T-cell (primary cell): ENCODE measurements around the gene KDM1B. TPM values are rescaled to one million over a fixed set of nuclear protein-coding genes. Genes with fewer than 3 reads are reported as not detected.

ENCODE experiments used
- ATAC-seq, 4 experiments: fragments of 200-7000 bp in 3 of 4; fragments of 150-1000 bp in 1 of 4; cut with Tn5 transposase; replicated peaks in 1 of 4; 1 replicate in 3 of 4; 2 replicates in 1 of 4; pipeline ENCODE4 v1.10.0; 2021; ENCODE audit warnings: moderate library complexity in 3 of 4, mild to moderate bottlenecking in 2 of 4, moderate number of reproducible peaks in 1 of 4
- CTCF ChIA-PET, 2 donors: fragments of 300-600 bp; sonication (Branson Sonifier 250); formaldehyde crosslinking; loops; one replicate each; lab custom pipeline; 2022; ENCODE audit warnings: antibody characterized with exemption in 2 of 2; lab: Charles Lee
- POLR2A ChIA-PET, 2 donors: fragments of 300-600 bp; sonication (Branson Sonifier 250); formaldehyde crosslinking; loops; one replicate each; lab custom pipeline; 2022; ENCODE audit warnings: antibody characterized with exemption in 2 of 2; lab: Charles Lee
- DNase-seq, 35 experiments: peaks; one replicate each; pipeline versions ENCODE4 v3.0.0 to v3.0.0-alpha.2; 2013 to 2023
- H3K27ac ChIP-seq: one replicate; pipeline ENCODE4 v1.5.1; 2013; ENCODE audit warnings: low read length
- H3K27me3 ChIP-seq, 2 experiments: replicated peaks in 1 of 2; 1 replicate in 1 of 2; 2 replicates in 1 of 2; pipeline versions ENCODE4 v1.6.1 to v1.7.0; 2013; ENCODE audit warnings: low read length in 1 of 2, mixed read lengths in 1 of 2; ENCODE audit not compliant: control insufficient read depth in 2 of 2, insufficient read depth in 2 of 2; ENCODE audit errors: extremely low read depth in 1 of 2
- H3K36me3 ChIP-seq, 2 donors: 1 replicate in 1 of 2; 2 replicates in 1 of 2; pipeline versions ENCODE4 v1.6.1 to v1.7.0; 2013; ENCODE audit warnings: low read length in 1 of 2; ENCODE audit not compliant: control insufficient read depth in 2 of 2, insufficient read depth in 1 of 2; ENCODE audit errors: extremely low read depth in 1 of 2
- H3K4me1 ChIP-seq, 2 experiments: 1 replicate in 1 of 2; 2 replicates in 1 of 2; pipeline versions ENCODE4 v1.6.1 to v1.7.0; 2013; ENCODE audit warnings: low read length in 2 of 2, mixed read lengths in 1 of 2; ENCODE audit not compliant: insufficient read depth in 2 of 2, control insufficient read depth in 1 of 2; ENCODE audit errors: extremely low read depth in 1 of 2
- H3K4me3 ChIP-seq, 2 donors: 1 replicate in 1 of 2; 2 replicates in 1 of 2; pipeline versions ENCODE4 v1.5.1 to v1.7.0; 2013; ENCODE audit warnings: mild to moderate bottlenecking in 2 of 2, low read length in 1 of 2, moderate library complexity in 1 of 2; ENCODE audit not compliant: control insufficient read depth in 1 of 2; ENCODE audit errors: extremely low read depth in 1 of 2
- H3K9me3 ChIP-seq: 2 replicates; pipeline ENCODE4 v1.7.0; 2013
- H3K27ac Mint-ChIP-seq, 2 donors: one replicate each; pipeline ENCODE4 v1.8.0; 2020 to 2021; ENCODE audit warnings: mild to moderate bottlenecking in 2 of 2, mixed read lengths in 2 of 2
- H3K27me3 Mint-ChIP-seq, 2 donors: one replicate each; pipeline ENCODE4 v1.8.0; 2021 to 2022; ENCODE audit warnings: mixed read lengths in 2 of 2
- H3K36me3 Mint-ChIP-seq: one replicate; pipeline ENCODE4 v1.8.0; 2021; ENCODE audit warnings: mixed read lengths
- H3K4me1 Mint-ChIP-seq, 3 donors: one replicate each; pipeline ENCODE4 v1.8.0; 2020 to 2022; ENCODE audit warnings: mixed read lengths in 3 of 3, mild to moderate bottlenecking in 1 of 3
- H3K4me3 Mint-ChIP-seq, 3 donors: one replicate each; pipeline ENCODE4 v1.8.0; 2020 to 2022; ENCODE audit warnings: mild to moderate bottlenecking in 3 of 3, mixed read lengths in 3 of 3, moderate library complexity in 3 of 3
- H3K9me3 Mint-ChIP-seq, 3 donors: one replicate each; pipeline ENCODE4 v1.8.0; 2020 to 2022; ENCODE audit warnings: mixed read lengths in 3 of 3
- WGBS: methylation state at CpG from one replicate; pipeline ENCODE4 v1.1.5; 2013; ENCODE audit warnings: missing lambda C conversion rate; ENCODE audit not compliant: insufficient coverage; 5-methylcytosine and 5-hydroxymethylcytosine counted together
- total RNA-seq, 35 experiments: library from RNA in 6 of 35; stranded (reverse) in 6 of 35; fragments of 120-200 nt in 1 of 35; gene quantifications; one replicate each; pipeline versions ENCODE4 v1.2.1 to v1.2.4 and lab custom pipeline; 2013 to 2026

Gene KDM1B
- total RNA-seq, 5 donors from 2014 or later (not counting 1 experiment from before 2014, with no cell fraction given), result 9.0 to 10.7 (median 10.4) TPM

DNA sequence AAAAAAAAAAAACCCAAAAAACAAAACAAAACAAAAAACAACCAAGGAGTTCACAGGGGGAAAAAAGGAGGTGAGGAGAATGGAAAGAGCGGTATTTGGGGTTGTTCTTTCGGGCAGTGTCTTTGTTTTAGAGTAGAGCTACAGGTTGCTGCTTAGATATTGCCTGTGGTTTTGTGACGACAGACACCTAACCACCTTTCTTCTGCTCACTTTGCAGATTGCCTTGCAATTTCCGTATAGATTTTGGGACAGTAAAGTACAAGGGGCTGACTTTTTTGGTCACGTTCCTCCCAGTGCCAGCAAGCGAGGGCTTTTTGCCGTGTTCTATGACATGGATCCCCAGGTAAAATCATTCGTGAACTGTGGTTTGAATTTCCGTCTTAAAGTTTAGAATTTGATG lies 58.2 kb downstream of the KDM1B start:
- DNase-seq (peak in 8 of 35 experiments; percentile 1 to 42 (median 2)), ATAC-seq (peak in 3 of 4 experiments; percentile 45 to 68 (median 67))
- Histone ChIP-seq H3K9me3 (no peaks in the 10 kb centered on the region), H3K27me3 (no peaks in the 10 kb centered on the region), H3K36me3 (peaks cover 6 to 19% of the 10 kb centered on the region in 2 donors), H3K4me1 (peaks cover 0 to 3% of the 10 kb centered on the region in 2 experiments), H3K27ac (no peak overlapping the region), H3K4me3 (no peak overlapping the region)
- H3K4me3 Mint-ChIP-seq, result peak overlapping the region; percentile 28 to 64 (median 33)
- H3K27me3 Mint-ChIP-seq, result no peaks in the 10 kb centered on the region
- H3K36me3 Mint-ChIP-seq, result peaks cover 55% of the 10 kb centered on the region
- H3K9me3 Mint-ChIP-seq, result no peaks in the 10 kb centered on the region
- CTCF ChIA-PET, result interaction anchor here in 1 of 2 donors (0.6 kb wide), 1 partner anchor 55 kb away, joined by 3 read pairs; no protein-coding TSS in a partner anchor
- WGBS, result 90% methylated on average over 2 of the region's 9 CpGs
- peaks cover 7 to 31% (median 12%) of the 10 kb centered on the region in 3 donors for H3K4me1 Mint-ChIP-seq
- POLR2A ChIA-PET, result no interaction called here
- no peak overlapping the region for H3K27ac Mint-ChIP-seq

DNA sequence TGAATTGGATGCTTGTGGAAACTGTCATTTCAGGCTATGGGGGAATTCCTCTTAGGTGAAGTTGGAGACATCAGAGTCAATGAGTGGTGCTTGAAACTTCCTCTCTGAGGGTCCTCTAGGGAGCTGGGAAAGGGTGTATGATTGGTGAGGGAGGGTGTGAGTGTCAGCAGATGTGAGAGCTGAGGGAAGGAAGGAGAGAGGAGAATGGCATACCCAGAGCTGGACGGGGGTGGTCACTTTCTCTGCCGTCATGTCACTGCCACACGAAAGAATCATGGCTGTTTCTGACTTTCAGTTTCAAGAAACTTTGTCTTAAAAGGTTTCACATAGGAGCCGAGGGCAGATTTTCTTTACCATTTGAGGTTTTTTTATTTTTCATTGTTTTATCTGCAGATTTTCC lies 58.8 kb downstream of the KDM1B start:
- ChIA-PET CTCF (interaction anchor here in 1 of 2 donors (0.5 kb wide), 1 partner anchor 608 kb away, joined by 5 read pairs; no protein-coding TSS in a partner anchor), POLR2A (no interaction called here)
- H3K27me3 ChIP-seq, result no peaks in the 10 kb centered on the region
- H3K27ac ChIP-seq, result no peak overlapping the region
- 32% methylated on average over 3 of the region's 4 CpGs for WGBS
- peaks cover 6 to 19% of the 10 kb centered on the region in 2 donors for H3K36me3 ChIP-seq
- peaks cover 0 to 3% of the 10 kb centered on the region in 2 experiments for H3K4me1 ChIP-seq
- Mint-ChIP-seq H3K4me1 (peaks cover 7 to 31% (median 12%) of the 10 kb centered on the region in 3 donors), H3K36me3 (peaks cover 58% of the 10 kb centered on the region), H3K4me3 (peak overlapping the region; percentile 33 to 64 (median 57)), H3K27ac (peak overlapping the region; percentile 26 to 65), H3K9me3 (no peaks in the 10 kb centered on the region), H3K27me3 (no peaks in the 10 kb centered on the region)
- ATAC-seq (no peak), DNase-seq (no peak)
- no peak overlapping the region for H3K4me3 ChIP-seq
- H3K9me3 ChIP-seq, result no peaks in the 10 kb centered on the region

DNA sequence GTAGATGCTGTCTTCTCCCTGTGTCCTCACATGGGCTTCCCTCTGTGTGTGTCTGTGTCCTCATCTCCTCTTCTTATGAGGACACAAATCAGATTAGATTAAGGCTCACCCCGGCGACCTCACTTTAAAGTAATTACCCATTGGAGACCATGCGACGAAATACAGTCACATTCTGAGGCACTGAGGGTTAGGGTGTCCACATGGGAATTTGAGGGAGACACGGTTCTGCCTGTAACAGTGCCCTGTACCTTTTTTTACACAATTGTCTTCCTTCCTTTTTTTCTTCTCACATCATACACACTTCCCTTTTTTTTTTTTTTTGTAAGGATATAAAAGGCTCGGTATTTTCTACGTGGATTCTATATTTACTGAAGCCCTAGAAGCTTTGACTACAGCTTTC lies 60.2 kb downstream of the KDM1B start:
- no CpG with 5 or more reads among the region's 7 CpGs for WGBS
- Histone ChIP-seq H3K9me3 (no peaks in the 10 kb centered on the region), H3K36me3 (peaks cover 6 to 23% of the 10 kb centered on the region in 2 donors), H3K27ac (no peak overlapping the region), H3K27me3 (no peaks in the 10 kb centered on the region), H3K4me1 (peaks cover 0 to 3% of the 10 kb centered on the region in 2 experiments), H3K4me3 (no peak overlapping the region)
- no peak for ATAC-seq
- Mint-ChIP-seq H3K4me3 (no peak overlapping the region), H3K36me3 (peaks cover 59% of the 10 kb centered on the region), H3K27me3 (no peaks in the 10 kb centered on the region), H3K27ac (peak overlapping the region in 1 of 2 donors; percentile 28), H3K4me1 (peaks cover 7 to 31% (median 12%) of the 10 kb centered on the region in 3 donors), H3K9me3 (no peaks in the 10 kb centered on the region)
- CTCF ChIA-PET, result no interaction called here
- POLR2A ChIA-PET, result no interaction called here
- DNase-seq, result no peak

DNA sequence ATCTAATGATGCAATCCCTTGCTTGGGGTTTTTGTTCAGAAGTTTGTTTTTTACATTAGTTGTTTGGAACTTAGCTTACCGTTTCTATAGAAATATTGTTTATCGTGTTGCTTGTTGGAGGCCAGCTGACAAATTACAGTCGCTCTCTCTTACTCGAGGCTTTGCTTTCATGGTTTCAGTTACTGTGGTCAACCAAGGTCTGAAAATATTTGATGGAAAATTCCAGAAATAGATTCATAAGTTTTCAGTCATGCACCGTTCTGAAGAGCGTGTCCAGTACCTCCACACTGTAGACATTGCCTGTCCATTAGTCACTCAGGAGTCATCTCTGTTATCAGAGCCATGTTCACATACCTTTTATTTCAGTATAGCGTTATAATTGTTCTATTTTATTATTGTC lies 61.2 kb downstream of the KDM1B start:
- H3K27ac Mint-ChIP-seq, result no peak overlapping the region
- no peak for ATAC-seq
- no peak overlapping the region for H3K4me3 ChIP-seq
- H3K4me1 ChIP-seq, result peaks cover 0 to under 1% of the 10 kb centered on the region in 2 experiments
- no peaks in the 10 kb centered on the region for H3K9me3 ChIP-seq
- no peak for DNase-seq
- no peaks in the 10 kb centered on the region for H3K27me3 ChIP-seq
- WGBS, result 29% methylated on average over 2 of the region's 7 CpGs
- H3K4me1 Mint-ChIP-seq, result peaks cover 7 to 27% (median 8%) of the 10 kb centered on the region in 3 donors
- H3K27ac ChIP-seq, result no peak overlapping the region
- H3K9me3 Mint-ChIP-seq, result no peaks in the 10 kb centered on the region
- peaks cover 6 to 23% of the 10 kb centered on the region in 2 donors for H3K36me3 ChIP-seq
- H3K36me3 Mint-ChIP-seq, result peaks cover 64% of the 10 kb centered on the region
- no peak overlapping the region for H3K4me3 Mint-ChIP-seq
- POLR2A ChIA-PET, result no interaction called here
- H3K27me3 Mint-ChIP-seq, result no peaks in the 10 kb centered on the region
- CTCF ChIA-PET, result no interaction called here

DNA sequence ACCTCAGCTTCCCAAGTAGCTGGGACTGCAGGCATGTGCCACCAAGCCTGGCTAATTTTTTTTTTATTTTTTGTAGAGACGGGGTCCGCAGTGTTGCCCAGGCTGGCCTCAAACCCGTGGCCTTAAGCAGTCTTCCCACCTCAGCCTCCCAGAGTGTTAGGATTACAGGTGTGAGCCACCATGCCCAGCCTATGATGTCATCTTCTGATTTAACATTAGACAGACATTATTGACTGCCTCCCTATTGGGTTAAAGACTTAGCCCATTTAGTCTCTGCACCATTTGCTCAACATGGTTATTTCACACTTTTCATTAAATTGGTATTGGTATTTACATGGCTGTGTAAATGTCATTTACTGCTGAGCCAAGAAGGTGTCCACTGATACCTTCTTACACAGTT lies 63.0 kb downstream of the KDM1B start:
- H3K4me1 Mint-ChIP-seq, result peaks cover 5 to 17% (median 7%) of the 10 kb centered on the region in 3 donors
- WGBS, result no CpG with 5 or more reads among the region's 3 CpGs
- H3K36me3 Mint-ChIP-seq, result peaks cover 64% of the 10 kb centered on the region
- POLR2A ChIA-PET, result no interaction called here
- ATAC-seq (no peak), DNase-seq (no peak)
- Histone ChIP-seq H3K36me3 (peaks cover 6 to 36% of the 10 kb centered on the region in 2 donors), H3K4me3 (no peak overlapping the region), H3K27me3 (no peaks in the 10 kb centered on the region), H3K9me3 (no peaks in the 10 kb centered on the region), H3K4me1 (no peaks in the 10 kb centered on the region), H3K27ac (no peak overlapping the region)
- no peaks in the 10 kb centered on the region for H3K9me3 Mint-ChIP-seq
- H3K27ac Mint-ChIP-seq, result no peak overlapping the region
- H3K4me3 Mint-ChIP-seq, result no peak overlapping the region
- no peaks in the 10 kb centered on the region for H3K27me3 Mint-ChIP-seq
- CTCF ChIA-PET, result no interaction called here

DNA sequence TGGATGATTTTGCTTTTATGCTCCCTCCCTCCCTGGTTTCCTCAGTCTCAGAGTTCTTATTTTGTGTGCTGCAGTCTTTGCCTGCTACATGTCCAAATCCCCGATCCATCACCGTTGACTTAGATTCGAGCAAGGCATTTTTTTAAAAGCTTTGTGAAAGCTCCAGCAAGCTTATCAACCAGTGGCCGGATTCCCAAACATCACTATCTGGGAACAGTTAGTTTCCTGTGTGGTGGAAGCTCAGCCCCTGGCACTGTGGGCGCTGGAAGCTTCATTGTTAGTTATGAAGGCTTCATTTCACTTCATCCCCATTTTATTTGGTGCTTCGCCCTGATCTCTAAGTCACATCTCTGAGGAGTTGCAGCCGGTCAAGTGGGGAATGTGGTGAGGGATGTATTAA lies 64.4 kb downstream of the KDM1B start:
- ChIA-PET POLR2A (no interaction called here), CTCF (no interaction called here)
- no peak for ATAC-seq
- Mint-ChIP-seq H3K27ac (peak overlapping the region in 1 of 2 donors; percentile 6), H3K36me3 (peaks cover 52% of the 10 kb centered on the region), H3K9me3 (no peaks in the 10 kb centered on the region), H3K4me3 (no peak overlapping the region), H3K4me1 (peaks cover 0 to 5% (median under 1%) of the 10 kb centered on the region in 3 donors), H3K27me3 (no peaks in the 10 kb centered on the region)
- no peak overlapping the region for H3K4me3 ChIP-seq
- WGBS, result 93% methylated on average over 3 of the region's 7 CpGs
- H3K36me3 ChIP-seq, result peaks cover 6 to 41% of the 10 kb centered on the region in 2 donors
- no peak for DNase-seq
- no peaks in the 10 kb centered on the region for H3K4me1 ChIP-seq
- H3K9me3 ChIP-seq, result no peaks in the 10 kb centered on the region
- no peak overlapping the region for H3K27ac ChIP-seq
- H3K27me3 ChIP-seq, result no peaks in the 10 kb centered on the region
